Tibial nerve (tissue), 4 donors: ENCODE measurements around the gene TBC1D14. TPM values are rescaled to one million over a fixed set of nuclear protein-coding genes. Genes with fewer than 3 reads are reported as not detected.

Experiments used
- DNase-seq, 2 donors: peaks; one replicate each; pipeline ENCODE4 v3.0.0-alpha.2; 2019; ENCODE audit warnings: low spot score in 2 of 2
- H3K27ac ChIP-seq, 4 donors: fragments of 200-600 bp; sonication (generic) in 3 of 4; one replicate each; pipeline ENCODE4 v1.5.1; 2017 to 2019; ENCODE audit warnings: mild to moderate bottlenecking in 1 of 4
- H3K27me3 ChIP-seq, 2 donors: fragments of 200-600 bp; sonication (generic) in 1 of 2; one replicate each; pipeline versions ENCODE4 v1.5.1 to v1.6.0; 2017 to 2019
- H3K36me3 ChIP-seq, 3 donors: fragments of 200-600 bp; sonication (generic); one replicate each; pipeline ENCODE4 v1.5.1; 2018 to 2019
- H3K4me1 ChIP-seq, 4 donors: fragments of 200-600 bp; sonication (generic) in 3 of 4; one replicate each; pipeline ENCODE4 v1.5.1; 2017 to 2019
- H3K4me3 ChIP-seq, 4 donors: fragments of 200-600 bp; sonication (generic) in 3 of 4; one replicate each; pipeline ENCODE4 v1.5.1; 2017 to 2019; ENCODE audit warnings: mild to moderate bottlenecking in 1 of 4, moderate library complexity in 1 of 4
- H3K9me3 ChIP-seq, 4 donors: fragments of 200-600 bp; sonication (generic) in 3 of 4; one replicate each; pipeline ENCODE4 v1.5.1; 2017 to 2019
- CTCF ChIP-seq, 5 experiments: fragments of 200-600 bp in 3 of 5; fragments of 450-650 bp in 2 of 5; sonication (generic) in 3 of 5; IDR thresholded peaks; one replicate each; pipeline ENCODE4 v1.5.1; 2016 to 2019; ENCODE audit warnings: antibody characterized with exemption in 5 of 5, mild to moderate bottlenecking in 3 of 5, moderate library complexity in 2 of 5
- EP300 ChIP-seq, 2 donors: sonication (generic); formaldehyde crosslinking; IDR thresholded peaks; one replicate each; pipeline ENCODE4 v1.6.1; 2017; ENCODE audit warnings: antibody characterized with exemption in 2 of 2, mild to moderate bottlenecking in 1 of 2
- POLR2A ChIP-seq, 2 donors: fragments of 450-650 bp; IDR thresholded peaks; one replicate each; pipeline ENCODE4 v1.6.1; 2017; ENCODE audit warnings: antibody characterized with exemption in 2 of 2, mild to moderate bottlenecking in 2 of 2, moderate library complexity in 2 of 2
- WGBS, 2 donors: methylation state at CpG; one replicate each; pipeline ENCODE4 v1.1.5; 2018; 5-methylcytosine and 5-hydroxymethylcytosine counted together
- total RNA-seq, 4 donors: library from RNA; depleted of rRNA; stranded (reverse); fragments of >200 nt; gene quantifications; one replicate each; pipeline ENCODE4 v1.1.0, GENCODE V29; 2016

Gene TBC1D14
- total RNA-seq, 4 donors from 2014 or later: 46.9 to 65.7 (median 51.3) TPM

GRCh38 chr4:6900181-6900812 lies 9.3 kb upstream of the TBC1D14 start:
- Histone ChIP-seq H3K4me1 (no peaks in the 10 kb centered on the region), H3K36me3 (no peaks in the 10 kb centered on the region), H3K27ac (no peak overlapping the region), H3K9me3 (no peaks in the 10 kb centered on the region), H3K4me3 (no peak overlapping the region), H3K27me3 (no peaks in the 10 kb centered on the region)
- WGBS, 2 donors: 87 to 93% methylated on average over 9 to 10 of the region's 10 CpGs
- no peak for DNase-seq
- no peak for TF ChIP-seq CTCF (IDR thresholded peaks at IDR 0.05)
- no peak for TF ChIP-seq EP300 (IDR thresholded peaks at IDR 0.05)
- TF ChIP-seq POLR2A (IDR thresholded peaks at IDR 0.05): no peak

GRCh38 chr4:6900956-6901355 lies 8.7 kb upstream of the TBC1D14 start:
- H3K4me3 ChIP-seq: no peak overlapping the region
- H3K27me3 ChIP-seq: no peaks in the 10 kb centered on the region
- 59 to 75% methylated on average over 12 of the region's 12 CpGs for WGBS, 2 donors
- H3K4me1 ChIP-seq: no peaks in the 10 kb centered on the region
- TF ChIP-seq CTCF (IDR thresholded peaks at IDR 0.05) (no peak), EP300 (IDR thresholded peaks at IDR 0.05) (no peak), POLR2A (IDR thresholded peaks at IDR 0.05) (no peak)
- H3K9me3 ChIP-seq: no peaks in the 10 kb centered on the region
- no peak overlapping the region for H3K27ac ChIP-seq
- no peaks in the 10 kb centered on the region for H3K36me3 ChIP-seq
- no peak for DNase-seq

GRCh38 chr4:6901669-6902317 lies 7.8 kb upstream of the TBC1D14 start:
- H3K4me3 ChIP-seq: no peak overlapping the region
- no peak for TF ChIP-seq CTCF (IDR thresholded peaks at IDR 0.05)
- no peak for TF ChIP-seq POLR2A (IDR thresholded peaks at IDR 0.05)
- TF ChIP-seq EP300 (IDR thresholded peaks at IDR 0.05): no peak
- H3K4me1 ChIP-seq: no peaks in the 10 kb centered on the region
- no peaks in the 10 kb centered on the region for H3K9me3 ChIP-seq
- no peaks in the 10 kb centered on the region for H3K27me3 ChIP-seq
- DNase-seq: no peak
- WGBS, 2 donors: 63 to 68% methylated on average over 23 to 24 of the region's 24 CpGs
- H3K27ac ChIP-seq: no peak overlapping the region
- no peaks in the 10 kb centered on the region for H3K36me3 ChIP-seq

- no peaks in the 10 kb centered on the region for H3K9me3 ChIP-seq
- H3K4me3 ChIP-seq: no peak overlapping the region
- no peak overlapping the region for H3K27ac ChIP-seq
- no peak for DNase-seq
- peaks cover 0 to 2% (median 0%) of the 10 kb centered on the region in 4 donors for H3K4me1 ChIP-seq
- WGBS, 2 donors: 79% methylated on average over 26 to 27 of the region's 27 CpGs
- H3K27me3 ChIP-seq: no peaks in the 10 kb centered on the region
- H3K36me3 ChIP-seq: no peaks in the 10 kb centered on the region
- no peak for TF ChIP-seq EP300 (IDR thresholded peaks at IDR 0.05)
- no peak for TF ChIP-seq POLR2A (IDR thresholded peaks at IDR 0.05)
- no peak for TF ChIP-seq CTCF (IDR thresholded peaks at IDR 0.05)
These were observed 7.1 kb upstream of the TBC1D14 start for GRCh38 chr4:6902318-6903042.
